Amniotic stem cell (primary cell): Measurements from ENCODE around the gene DOCK7.
"Not testable (repeated sequence)": the region's sequence is repeated elsewhere in the genome, so short reads cannot be mapped to it uniquely, and the experiment has no call there.

Experiments
- DNase-seq: peaks from one replicate; lab custom pipeline; 2025; lab: John Stamatoyannopoulos, UW

DOCK7 gene, protein sequence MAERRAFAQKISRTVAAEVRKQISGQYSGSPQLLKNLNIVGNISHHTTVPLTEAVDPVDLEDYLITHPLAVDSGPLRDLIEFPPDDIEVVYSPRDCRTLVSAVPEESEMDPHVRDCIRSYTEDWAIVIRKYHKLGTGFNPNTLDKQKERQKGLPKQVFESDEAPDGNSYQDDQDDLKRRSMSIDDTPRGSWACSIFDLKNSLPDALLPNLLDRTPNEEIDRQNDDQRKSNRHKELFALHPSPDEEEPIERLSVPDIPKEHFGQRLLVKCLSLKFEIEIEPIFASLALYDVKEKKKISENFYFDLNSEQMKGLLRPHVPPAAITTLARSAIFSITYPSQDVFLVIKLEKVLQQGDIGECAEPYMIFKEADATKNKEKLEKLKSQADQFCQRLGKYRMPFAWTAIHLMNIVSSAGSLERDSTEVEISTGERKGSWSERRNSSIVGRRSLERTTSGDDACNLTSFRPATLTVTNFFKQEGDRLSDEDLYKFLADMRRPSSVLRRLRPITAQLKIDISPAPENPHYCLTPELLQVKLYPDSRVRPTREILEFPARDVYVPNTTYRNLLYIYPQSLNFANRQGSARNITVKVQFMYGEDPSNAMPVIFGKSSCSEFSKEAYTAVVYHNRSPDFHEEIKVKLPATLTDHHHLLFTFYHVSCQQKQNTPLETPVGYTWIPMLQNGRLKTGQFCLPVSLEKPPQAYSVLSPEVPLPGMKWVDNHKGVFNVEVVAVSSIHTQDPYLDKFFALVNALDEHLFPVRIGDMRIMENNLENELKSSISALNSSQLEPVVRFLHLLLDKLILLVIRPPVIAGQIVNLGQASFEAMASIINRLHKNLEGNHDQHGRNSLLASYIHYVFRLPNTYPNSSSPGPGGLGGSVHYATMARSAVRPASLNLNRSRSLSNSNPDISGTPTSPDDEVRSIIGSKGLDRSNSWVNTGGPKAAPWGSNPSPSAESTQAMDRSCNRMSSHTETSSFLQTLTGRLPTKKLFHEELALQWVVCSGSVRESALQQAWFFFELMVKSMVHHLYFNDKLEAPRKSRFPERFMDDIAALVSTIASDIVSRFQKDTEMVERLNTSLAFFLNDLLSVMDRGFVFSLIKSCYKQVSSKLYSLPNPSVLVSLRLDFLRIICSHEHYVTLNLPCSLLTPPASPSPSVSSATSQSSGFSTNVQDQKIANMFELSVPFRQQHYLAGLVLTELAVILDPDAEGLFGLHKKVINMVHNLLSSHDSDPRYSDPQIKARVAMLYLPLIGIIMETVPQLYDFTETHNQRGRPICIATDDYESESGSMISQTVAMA (N-terminal part only)

DNA sequence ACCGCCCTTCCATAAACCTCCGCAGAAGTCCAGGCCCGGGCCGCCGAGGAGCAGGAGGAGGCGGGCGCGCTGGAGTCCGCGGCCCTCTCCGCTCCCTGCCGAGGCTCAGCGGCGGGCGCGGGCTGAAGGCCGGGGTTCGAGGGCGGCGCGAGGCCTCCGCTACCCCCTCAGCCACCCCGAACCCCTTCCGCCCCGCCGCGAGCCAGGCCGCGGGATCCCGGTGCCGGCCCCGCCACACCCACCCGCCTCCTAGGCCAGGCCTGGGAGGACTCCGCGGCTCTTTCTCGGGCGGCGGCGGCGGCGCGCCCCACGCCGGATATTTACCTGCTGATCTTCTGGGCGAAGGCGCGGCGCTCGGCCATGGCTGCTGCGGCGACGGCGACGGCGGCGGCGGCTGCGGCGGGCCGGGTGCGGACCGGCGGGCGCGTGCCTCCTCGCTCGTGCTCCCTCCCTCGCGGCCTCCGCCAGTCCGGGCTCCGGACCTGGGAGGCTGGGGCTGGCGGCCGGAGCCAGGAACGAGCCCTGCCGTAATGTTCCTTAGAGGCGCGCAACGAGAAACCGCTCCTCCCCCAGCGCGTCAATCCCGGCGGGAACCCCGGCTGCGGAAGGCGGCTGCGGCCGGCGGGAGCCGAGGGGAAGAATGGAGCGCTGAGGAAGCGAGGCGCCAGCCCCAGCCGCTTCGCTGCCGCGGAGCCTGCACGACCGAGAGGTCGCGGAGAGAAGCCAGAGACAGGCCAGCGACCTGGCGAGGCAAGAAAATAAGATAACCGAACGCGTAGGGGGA, at the start of gene DOCK7:
DOCK7 (minus strand) TSS at position 484 of the 784 bp plus-strand sequence; CDS start at position 362, 122 bp downstream.
- DNase-seq, result peak; percentile 29

DNA sequence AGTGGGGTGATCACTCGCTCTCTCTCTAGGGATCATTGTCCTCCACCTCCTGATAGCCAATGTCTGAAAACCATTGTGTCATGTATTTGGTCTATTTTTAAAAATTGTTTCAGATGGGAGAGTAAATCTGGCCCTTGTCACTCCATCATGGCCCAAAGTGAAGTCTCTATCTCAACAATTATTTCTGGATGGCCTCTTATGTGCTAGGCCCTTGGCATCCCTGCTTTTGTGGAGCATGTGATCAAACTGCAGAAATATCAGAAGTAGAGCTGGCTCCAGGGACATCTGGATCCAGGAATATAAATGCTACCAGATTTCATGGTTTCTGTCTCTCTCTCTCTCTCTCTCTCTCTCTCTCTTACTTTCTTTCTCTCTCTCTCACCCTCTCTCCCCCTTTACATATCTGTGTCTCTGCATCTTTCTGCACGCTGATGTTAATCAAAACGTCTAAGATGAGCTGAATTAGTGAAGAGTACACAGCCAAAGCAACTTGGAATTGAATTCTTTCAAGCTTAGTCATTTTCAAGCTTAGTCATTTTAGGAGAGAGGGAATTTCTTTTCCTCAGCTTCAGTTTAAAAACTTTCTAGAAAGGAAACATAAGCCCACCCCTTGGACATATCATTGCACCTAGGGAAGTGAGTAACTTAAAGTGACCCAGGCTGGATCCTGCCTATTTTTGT, 47.4 kb upstream of the DOCK7 start:
- no peak for DNase-seq

DNA sequence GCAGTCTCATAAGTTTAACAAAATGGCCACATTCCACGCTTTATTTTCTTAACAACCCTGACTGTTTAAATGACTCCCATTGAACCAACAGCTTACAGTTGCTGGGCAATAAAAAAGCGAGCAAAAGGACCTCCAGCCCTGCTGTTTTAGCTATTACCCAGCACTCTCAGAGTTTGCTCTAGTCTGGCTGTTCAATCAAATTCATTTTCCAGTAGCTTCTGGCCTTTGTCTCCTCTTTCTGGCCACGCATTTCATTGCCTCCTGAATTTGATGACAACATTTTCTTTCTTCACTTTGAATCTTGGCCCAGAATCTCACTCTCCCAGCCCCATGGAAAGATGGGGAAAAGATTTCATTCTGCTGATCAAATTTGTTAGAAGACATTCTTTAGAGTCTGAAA, 44.1 kb upstream of the DOCK7 start:
- no peak for DNase-seq

DNA sequence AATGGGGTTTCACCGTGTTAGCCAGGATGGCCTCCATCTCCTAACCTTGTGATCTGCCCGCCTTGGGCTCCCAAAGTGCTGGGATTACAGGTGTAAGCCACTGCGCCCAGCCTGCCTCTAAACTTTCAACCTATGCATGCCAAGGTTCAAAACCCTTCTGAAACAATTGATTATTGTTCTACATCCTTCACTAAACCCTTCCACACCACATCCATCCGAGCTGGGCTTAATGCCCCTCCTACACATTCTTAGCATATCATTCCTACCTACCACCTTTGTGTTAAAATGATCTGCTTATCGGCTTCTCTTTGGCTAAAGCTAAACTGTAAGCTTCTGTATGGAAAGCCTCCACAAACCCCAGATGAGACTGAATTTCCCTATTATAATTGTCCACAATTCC, 40.8 kb upstream of the DOCK7 start:
- DNase-seq, result no peak

DNA sequence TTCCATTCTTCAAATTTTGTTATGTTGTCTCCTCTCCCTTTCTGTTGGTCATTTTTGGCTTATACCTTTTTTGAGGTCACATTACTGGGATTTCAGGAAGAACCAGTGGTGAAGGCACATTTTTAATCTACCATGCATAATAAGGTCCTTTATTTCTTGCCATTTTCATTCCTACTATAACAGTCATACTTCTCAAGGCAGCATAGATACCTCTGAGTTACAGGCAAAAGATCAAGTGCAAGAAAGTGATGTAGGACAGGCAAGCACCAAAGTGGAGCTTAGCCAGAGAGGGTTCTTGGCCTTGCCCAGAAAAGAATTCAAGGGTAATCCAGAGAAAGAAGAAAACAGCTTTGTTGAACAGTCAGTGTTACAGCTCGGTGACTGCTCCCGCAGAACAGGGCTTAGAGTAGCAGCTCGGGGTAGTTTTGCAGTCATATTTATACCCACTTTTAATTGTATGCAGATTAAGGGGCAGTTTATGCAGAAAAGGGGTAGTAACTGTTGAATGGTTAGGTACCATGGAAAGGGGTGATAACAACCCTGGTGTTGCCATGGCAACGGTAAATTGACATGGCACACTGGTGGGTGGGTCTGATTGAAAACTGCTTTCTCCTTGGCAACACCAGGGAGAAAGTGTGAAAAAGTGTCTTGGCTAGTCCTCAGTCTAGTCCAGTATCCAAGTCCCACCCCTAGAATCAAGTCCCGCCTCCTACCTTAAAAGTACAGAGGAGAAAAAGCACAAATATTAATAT, 39.6 kb upstream of the DOCK7 start:
- no peak for DNase-seq

DNA sequence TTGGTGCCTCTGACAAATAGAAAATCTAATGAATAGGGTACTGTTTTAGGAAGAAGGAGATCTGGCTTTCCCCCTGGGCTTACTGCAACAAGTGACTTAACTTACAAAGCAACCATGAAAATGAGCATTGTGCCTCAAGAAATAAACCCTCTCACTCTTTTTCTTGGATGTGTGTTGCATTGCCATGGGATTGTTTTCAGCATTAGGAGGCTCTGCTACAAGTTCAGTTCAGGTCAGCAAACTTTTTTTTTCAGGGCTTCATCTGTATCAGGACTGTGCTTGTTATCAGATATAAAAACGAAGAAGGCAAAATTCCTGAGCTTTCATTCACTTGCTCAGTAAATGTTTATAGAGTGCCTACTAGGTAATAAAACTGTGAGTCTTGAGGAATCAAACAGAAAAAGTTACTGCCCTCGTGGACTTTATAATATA, 37.8 kb upstream of the DOCK7 start:
- no peak for DNase-seq

DNA sequence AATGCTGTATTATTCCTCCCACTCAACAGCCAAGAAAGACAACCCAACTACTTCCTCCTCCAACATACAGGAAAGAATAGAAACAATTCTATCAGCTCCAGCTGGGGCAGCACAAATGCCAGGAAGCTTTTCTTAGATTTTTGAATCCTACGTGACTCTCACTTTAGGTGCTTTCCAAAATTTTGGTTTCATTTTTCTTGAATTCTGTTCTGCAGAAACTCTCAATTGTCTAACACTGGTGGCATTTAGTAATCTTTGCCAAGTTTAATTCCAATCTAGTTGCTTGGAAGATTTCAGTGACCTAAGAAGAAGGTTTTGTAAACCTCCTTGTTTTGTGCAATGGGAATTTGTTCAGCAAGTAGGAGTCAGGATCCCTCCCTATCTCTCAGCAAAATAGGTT, 37.1 kb upstream of the DOCK7 start:
- peak; percentile 52 for DNase-seq

DNA sequence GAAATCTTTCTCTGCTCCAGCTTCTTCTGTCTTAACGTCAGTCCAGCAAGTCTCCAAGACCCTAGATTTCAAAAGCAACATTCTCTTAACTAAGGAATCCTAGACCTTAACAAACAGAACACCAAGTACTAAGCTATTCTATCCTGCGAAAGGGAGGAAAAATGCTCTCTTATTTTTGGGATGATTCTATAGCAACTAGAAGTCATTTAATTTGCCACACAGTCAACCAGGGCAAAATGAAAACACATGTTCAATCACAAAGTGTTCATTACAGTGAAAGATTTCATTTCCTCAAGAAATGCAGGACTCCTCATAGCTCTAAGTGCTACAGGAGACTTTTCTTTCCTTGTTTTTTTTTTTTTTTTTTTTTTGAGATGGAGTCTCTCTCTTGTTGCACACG, 36.2 kb upstream of the DOCK7 start:
- DNase-seq, result no peak

DNA sequence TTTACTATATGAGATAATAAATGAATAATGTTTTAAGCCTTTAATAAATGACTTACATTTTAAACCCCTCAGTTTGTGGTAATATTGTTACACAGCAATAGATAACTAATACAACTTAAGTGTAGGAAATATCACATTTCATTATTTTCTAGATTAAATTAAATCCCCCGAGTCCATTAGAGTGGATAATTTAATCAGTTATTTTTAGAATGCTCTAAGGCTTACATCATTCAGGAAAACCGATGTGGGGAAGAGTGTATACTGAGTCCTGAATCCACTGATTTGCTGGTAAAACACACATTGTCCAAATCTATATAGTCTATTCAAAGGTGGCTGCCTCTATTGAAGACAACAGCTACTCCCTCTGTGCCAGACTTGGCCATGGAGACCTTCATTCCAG, 35.7 kb upstream of the DOCK7 start:
- DNase-seq, result no peak

DNA sequence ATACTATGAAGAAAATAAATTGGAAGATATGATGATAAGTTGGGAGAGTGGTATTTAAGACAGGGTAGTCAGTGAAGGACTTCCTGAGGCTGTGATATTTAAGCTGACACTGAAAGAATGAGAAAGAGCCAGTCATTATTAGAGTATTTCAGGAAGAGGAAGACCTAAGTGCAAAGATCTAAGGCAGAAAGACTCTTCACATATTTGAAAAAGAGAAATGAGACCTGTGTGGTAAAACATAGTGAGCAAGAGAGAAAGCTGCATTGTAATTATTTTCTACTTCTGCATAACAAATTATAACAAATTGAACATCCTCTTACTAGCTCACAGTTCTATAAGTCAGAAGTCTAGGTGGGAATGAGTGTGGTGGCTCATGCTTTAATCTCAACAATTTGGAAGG, 34.6 kb upstream of the DOCK7 start:
- no peak for DNase-seq

DNA sequence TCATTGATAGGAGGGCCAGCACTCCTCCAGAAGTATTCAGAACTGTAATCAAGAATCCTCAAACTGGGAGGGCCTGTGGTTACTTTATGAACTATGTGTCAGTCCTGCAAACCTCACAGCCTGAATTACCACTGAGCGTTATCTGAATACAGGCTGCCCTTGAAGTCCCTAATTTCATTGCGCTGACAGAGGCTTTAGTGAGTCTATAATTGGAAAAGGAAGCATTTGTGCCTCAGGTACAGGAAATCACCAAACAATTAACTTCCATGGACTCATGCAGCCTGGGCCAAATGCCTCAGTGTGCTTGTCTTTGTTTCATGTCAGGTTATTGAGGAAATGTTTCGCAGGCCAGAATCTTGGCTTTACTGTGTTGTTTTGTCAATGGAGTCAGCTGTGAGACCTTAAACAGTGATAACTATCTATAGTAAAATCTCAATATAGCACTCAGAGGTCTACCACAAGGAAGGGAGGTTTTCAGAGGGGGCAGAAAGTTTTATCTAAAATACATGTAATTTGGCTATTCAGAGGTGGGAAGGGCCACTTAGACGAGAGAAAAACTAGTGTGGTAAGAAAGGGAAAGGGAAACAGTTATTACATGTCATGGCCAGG, 32.9 kb upstream of the DOCK7 start:
- DNase-seq, result no peak

DNA sequence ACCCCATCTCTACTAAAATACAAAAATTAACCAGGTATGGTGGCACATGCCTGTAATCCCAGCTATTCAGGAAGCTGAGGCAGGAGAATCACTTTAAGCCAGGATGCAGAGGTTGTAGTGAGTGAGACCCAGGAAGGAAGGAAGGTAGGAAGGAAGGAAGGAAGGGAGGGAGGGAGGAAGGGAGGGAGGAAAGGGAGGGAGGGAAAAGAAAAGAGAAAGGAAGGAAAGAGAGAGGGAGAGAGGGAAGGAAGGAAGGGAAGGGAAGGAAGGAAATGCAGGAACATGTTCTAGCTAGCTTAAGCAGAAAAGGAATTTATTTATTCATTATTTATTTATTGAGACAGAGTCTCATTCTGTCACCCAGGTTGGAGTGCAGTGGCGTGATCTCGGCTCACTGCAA, 30.2 kb upstream of the DOCK7 start:
- DNase-seq, result not testable (repeated sequence)

DNA sequence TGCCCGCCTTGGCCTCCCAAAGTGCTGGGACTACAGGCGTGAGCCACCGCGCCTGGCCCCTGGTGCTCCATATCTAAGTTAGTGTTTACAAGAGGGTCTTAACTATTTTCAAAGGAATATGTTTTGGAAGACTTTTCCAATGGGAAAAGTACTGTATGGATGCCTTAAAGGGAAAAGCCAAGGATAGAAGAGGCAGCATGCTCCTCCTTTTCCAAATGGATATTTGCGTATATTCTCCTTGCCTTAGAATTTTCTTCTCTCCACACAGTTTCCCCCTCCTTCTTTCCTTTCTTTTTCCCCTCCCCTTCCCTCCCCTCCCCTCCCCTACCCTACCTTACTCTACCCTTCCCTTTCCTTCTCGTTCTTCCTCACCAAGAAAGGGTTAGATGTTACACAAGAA, 29.3 kb upstream of the DOCK7 start:
- DNase-seq, result no peak

DNA sequence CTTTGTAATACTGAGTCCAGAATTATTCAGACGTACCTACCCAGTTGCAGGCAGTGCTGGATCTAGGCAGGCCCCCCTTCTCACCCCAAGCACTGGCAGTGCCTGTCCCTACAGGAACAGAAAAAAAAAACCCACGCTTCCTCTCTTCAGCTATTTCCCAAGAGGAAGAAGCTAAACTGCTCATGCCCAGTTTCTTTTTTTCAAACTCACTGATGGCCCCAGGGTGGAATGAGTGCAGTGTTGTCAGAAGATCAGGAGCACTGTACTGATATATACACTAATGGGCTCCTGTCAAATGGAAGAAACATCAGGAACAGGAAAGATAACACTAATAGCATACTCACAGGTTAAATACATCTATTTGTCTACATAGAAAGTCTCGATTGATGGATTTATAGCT, 28.2 kb upstream of the DOCK7 start:
- no peak for DNase-seq

DNA sequence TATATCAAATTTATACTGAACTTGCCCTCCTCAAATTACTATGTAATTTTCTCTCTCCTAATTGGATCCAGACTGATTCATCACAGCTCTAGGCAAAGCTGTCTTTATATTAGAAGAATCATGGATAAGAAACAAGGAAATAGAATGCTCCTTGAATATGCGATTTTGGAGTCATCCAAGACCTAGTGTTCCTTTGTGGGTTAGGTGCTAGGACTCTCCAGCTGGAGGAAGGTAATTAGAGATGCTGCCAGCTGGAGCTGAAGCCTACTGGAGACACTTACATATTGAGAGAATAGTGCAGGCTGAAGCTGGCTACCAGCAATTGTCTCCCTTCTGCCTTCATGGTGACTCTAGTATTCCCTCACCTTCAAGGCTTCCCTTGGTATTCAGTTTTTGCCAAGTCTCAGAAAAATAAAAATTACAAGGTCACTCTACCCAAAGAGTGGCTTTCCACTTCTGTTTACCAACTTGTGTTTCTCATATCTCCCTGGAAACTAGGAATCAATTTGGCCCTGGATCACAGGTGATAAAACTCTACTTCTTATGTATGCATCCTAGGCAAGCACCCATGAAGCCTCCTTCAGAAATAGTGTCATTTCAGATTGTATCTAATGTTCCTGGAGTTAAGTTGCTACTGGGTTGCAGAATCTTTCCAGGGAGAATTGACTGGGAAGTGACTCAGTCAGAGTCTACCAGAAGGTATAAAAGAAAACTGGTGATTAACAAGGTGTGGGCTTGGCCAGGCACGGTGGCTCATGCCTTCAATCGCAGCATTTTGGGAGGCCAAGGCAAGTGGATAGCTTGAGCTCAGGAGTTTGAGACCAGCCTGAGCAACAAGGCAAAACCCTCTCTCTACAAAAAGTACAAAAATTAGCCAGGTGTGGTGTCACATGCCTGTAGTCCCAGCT, 24.4 kb upstream of the DOCK7 start:
- DNase-seq, result no peak

DNA sequence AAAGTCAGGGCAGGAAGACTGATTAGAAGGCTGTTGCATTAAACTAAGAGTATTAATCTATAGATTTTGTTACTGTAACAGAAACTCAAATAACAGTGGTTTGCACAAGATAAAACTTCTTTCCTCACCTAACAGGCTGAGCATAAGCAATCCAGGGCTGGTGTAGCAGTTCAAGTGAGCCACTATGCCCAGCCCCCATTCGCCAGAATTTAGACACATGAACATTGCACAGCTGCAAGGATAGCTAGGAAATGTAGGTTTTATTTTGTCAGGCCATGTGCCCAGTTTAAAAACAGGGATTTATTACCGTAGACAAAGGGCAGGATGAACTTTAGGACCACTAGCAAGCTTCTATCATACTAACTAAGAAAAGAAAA, 19.5 kb upstream of the DOCK7 start:
- no peak for DNase-seq

DNA sequence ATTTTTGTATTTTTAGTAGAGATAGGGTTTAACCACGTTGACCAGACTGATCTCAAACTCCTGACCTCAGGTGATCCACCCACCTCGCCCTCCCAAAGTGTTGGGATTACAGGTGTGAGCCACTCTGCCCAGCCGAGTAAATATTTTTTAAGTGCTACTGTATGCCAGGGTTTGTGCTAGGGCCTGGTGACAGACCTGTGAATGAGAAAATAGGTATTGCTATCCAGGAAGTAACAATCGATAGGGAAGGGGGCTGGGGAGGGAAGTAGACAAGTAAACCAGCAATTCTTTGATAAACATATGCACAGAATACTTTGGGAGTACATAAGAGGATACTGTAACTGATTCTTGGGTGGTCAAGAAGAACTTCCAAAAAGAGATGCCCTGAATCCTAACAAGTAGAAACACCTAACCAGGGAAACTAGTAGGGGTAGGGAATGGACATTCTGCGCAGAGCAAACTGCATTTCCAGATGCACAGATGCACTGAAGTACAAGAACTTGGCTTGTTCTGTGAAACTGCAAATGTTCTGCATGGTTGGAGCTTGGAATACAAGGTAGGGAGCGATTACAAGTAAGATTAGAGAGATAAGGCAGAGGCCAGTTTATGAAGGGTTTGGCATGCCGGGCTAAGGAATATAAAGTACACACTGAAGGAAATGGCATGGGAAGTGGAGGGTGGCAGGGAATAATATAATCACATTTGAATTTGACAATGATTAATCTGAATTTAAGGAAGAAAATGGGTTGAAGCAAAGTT, 19.0 kb upstream of the DOCK7 start:
- no peak for DNase-seq

DNA sequence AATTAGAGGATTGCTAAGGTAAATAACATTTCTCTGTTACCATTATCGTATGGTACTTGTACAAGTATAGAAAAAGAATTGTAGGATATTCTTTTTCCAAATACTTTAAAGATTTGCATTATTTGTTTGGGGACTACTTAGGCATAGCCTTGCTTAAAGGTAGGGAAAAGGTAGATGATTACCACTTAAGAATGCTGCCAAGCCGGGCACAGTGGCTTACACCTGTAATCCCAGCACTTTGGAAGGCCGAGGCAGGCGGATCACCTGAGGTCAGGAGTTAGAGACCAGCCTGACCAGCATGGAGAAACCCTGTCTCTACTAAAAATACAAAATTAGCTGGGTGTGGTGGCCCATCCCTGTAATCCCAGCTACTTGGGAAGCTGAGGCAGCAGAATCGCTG, 10.0 kb upstream of the DOCK7 start:
- not testable (repeated sequence) for DNase-seq
